ENCODE measurements around the gene LMF1.
"Not testable (repeated sequence)": the region's sequence is repeated elsewhere in the genome, so short reads cannot be mapped to it uniquely, and the experiment has no call there.

LMF1 gene

DNA sequence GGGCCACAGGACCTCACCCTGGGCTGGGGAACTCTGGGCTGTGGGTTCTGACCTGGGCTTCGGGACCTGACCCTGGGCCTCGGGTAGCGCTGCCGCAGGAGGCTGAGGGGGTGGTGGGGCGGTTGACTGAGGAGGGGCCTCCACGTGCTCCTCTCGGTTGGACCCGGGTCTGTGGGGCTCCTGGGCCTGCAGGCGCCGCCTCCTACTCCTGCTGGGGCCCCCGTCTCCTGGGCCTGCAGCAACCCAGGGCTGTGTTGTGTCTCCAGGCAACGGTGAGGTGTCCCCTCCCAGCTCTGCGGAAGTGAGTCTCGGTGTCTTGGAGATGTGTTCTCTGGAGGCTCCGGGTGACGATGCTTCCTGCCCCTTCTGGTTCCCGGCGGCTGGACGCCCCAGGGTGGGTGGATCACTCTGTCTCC is 128.7 kb downstream of the LMF1 start:
- no peak for DNase-seq

DNA sequence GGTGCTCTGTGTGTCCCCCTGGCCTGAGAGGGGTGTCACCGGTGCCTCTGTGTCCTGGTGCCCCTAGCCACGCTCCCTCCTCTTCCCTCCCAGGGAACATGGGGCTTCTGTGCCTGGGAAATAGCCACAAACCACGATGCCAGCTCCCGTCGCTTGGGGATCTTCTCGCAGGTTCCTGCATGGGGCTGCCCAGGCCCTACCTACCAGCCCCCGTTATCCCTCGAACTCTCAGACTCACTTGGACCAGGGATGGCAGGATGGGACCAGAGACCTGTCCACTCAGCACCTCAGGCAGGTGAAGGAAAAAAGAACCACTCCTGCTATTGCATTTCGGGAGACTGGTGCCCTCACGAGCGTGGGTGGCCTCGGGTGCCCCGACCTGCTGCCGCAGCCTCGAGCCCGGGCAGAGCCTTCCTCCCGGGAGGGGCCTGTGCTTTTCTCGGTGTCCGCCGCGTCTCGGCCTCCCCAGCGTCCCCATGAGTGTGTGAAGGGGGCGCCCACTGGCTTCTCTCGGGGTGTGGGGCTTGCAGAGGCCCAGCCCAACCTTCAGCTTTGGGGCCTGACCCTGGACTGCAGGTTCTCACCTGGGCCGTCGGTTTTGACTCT is 129.2 kb downstream of the LMF1 start:
- DNase-seq = no peak

GRCh38 chr16:840561-841454 is 130.0 kb downstream of the LMF1 start:
- DNase-seq = no peak

GRCh38 chr16:839643-840408 is 131.0 kb downstream of the LMF1 start:
- DNase-seq = no peak

DNA sequence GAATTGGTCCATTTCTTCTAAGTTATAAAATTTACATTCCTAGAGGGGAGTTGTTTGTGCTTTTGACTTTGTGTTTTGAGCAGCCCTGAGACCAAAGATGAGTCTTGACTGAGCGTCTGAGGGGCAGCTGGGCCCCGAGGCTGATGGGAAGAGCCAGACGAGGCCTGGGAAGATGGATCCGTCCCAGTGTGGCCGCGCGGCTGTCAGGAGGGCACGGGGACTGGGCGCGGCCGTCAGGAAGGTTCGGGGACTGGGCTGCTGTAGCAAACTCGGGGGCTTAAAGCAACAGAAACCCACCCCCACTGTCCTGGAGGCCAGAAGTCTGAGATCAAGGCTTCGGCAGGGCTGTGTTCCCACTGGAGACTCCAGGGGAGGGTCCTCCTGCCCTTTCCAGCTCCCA is 132.0 kb downstream of the LMF1 start:
- no peak for DNase-seq

GRCh38 chr16:836822-837221 is 134.0 kb downstream of the LMF1 start:
- DNase-seq = not testable (repeated sequence)

DNA sequence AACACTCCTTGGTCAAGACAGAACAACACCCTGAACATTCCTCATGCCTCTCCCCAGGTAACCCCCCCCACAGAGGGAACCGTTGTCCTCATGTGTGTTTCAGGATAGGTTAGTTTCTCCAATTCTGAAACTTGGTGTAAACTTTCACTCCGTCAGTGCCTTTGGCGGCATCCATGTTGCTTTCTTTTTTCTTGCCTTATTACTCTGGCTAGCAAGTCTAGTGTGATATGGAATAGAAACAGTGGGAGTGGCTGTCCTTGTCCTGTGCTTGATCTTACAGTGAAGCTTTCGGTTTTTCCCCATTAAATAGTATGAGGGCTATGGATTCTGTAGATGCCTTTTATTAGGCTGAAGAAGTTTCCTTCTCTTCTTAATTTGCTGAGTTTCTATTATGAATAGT is 134.6 kb downstream of the LMF1 start:
- DNase-seq = no peak

- DNase-seq = no peak
Measured at GRCh38 chr16:835373-835772, 135.4 kb downstream of the LMF1 start.

DNA sequence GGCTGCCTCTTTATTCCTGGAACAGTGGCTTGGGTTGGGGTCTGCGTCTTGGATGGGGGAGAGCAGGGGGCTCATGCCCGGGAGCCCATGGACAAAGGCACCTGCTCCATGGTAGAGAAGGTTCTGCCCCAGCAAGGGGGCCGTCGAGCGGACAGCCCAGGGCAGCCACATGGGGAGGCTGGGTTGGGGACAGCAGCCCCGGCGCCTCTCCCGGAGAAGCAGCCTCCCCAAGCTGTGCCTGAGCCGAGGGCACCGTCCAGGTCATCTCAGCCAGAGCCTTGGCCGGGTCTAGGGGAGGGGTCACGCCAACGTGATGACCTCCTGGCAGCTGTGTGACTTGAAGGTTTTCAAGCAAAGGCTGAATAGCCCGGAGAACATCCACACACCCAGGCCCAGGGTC is 137.4 kb downstream of the LMF1 start:
- DNase-seq = no peak

GRCh38 chr16:832652-833336 is 138.0 kb downstream of the LMF1 start:
- no peak for DNase-seq

DNA sequence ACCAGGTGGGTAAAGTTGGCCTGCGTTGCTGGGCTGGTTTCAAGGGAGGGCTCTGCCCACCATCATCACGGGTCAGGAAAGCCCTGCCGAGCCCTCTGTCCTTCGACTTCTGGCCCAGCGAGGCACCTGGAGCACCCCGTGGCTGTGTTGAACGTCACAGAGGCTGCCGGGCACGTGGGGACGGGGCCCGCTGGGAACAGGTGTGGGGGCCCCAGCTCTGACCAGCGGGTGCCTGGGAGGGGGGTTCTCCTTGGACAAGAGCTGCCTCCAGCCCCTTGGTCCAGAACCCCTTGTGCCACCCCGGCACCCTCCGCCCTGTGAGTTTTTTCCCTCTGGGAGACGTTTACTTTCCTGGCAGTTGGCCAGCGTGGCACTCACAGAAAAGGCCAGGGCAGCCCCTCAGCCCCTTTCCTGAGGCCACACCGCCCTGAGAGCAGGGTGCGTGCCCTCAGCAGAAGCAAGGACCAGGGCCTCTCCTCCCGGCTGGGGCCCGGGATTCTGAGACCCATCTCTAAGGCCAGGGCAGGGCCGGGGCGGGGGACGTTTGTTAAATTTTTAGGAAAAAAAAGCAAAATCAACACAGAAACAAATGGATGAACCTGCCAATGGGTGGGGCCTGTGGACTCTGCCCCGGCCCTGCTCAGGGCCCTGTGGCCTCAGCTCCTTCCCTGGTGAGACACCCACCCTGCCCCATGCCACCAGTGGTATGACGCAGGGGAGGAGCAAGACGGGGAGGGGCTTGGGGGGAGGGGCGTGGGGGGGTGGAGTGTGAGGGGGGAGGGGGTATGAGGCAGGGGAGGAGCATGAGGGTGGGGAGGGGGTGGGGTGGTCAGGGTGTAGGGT is 139.0 kb downstream of the LMF1 start:
- no peak for DNase-seq

GRCh38 chr16:830871-831570 is 139.8 kb downstream of the LMF1 start:
- DNase-seq = no peak

DNA sequence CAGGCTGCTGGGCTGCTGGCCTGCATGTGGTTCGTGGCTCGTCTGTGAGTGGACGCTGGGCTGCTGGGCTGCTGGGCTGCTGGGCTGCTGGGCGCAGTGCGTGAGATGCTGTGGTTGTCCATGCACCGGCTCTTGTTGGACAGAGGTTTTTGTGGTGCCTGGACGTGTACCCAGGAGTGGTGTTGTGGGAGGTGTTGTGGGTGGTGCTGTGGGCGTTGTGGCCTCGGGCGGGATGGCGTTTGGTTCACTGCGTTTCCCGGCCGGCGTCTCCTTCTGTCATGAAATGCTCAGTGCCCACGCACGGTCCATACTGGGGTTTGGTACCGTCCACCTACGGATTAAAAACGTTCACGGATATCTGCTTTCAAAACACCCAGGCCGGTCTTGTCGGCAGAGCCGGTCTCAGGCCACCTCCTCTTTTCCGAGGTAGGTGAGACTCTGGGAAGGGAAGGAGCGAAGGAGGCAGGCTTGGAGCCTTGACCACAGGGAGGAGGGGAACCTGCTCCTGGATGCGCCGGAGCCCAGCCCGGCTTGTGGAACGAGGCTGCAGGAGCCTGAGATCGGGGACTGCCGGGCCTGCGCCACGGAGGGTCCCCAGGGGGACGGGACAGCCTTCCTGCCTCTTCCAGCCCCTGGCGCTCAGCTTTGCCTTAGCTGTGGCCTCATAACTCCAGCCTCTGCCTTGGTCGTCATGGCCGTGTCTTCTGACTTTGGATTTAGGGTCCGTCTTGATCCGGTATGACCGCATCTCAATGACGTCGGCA is 140.5 kb downstream of the LMF1 start:
- no peak for DNase-seq

DNA sequence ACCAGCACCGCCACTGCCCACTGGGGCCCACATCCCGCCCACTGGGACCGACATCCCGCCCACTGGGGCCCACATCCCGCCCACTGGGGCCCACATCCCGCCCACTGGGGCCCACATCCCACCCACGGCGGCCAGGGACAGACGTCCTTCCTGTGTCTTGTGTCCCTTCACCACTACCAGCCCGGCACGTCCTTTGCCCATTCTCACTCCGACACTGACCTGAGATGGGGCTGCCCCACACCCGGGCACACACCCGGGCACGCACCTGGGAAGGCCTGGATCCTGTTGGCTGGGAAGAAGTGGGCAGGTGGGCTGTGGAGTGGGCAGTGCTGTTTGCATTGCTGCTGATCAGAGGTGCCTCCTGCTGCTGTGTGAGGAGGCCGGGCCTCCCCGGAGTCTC is 141.9 kb downstream of the LMF1 start:
- DNase-seq = no peak

- no peak for DNase-seq
Measured at GRCh38 chr16:827513-827912, 143.3 kb downstream of the LMF1 start.

GRCh38 chr16:825341-826061 is 145.3 kb downstream of the LMF1 start:
- peak; percentile 21 for DNase-seq

DNA sequence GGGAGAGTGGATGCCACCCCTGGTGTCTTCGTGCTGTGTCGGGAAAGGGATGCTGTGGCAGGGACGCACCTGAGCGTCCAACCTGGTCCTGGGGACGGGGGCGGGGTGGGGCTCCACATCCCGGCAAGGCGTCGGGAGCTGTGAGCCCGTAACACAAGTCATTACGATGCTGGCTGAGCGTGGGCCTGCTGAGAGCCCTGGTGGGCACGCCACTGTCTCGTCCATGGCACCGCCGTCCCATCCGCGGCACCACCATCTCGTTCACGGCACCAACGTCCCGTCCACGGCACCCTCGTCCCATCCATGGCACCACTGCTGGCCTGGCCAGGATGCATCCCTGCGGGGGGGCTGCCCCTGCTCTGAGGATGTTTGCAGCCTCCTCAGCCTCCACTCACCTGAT is 146.2 kb downstream of the LMF1 start:
- no peak for DNase-seq

DNA sequence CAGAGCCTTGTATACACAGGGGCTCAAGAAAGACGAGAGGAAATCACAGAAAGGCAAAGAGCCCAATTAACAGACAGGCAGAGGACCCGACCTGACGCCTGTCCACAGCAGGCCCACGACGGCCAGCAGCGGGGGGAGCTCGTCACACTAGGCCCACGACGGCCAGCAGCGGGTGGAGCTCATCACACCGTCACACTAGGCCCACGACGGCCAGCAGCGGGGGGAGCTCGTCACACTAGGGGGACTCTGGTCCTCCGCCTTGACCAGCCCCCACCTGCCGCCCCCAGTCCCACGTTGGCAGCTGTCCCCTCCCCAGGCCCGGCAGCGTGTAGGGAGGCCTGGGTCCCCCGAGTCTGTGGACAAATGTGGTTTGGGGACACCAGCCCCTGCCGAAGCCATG is 146.6 kb downstream of the LMF1 start:
- DNase-seq = no peak

DNA sequence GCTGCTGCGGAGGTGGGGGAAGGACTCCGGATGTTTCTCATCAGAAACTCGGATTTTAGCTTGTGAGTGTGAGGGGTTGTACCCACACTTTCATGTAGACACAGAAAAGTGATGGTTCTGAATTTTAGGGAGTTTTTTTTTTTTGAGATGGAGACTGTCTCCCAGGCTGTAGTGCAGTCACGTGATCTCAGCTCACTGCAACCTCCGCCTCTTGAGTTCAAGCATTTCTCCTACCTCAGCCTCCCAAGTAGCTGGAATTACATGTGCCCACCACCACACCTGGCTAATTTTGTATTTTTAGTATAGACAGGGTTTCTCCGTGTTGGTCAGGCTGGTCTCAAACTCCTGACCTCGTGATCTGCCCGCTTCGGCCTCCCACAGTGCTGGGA is 147.9 kb downstream of the LMF1 start:
- no peak for DNase-seq
